GM20431 (cell line): Measurements from ENCODE around the gene IL4.
"Not testable (repeated sequence)": the region's sequence is repeated elsewhere in the genome, so short reads cannot be mapped to it uniquely, and the experiment has no call there.

ENCODE experiments used
- in situ Hi-C: fragments of 300-500 bp; cut with MseI, MboI; formaldehyde crosslinking; loops from one replicate; pipeline ENCODE4 v1.15.0; 2020; ENCODE audit warnings: low sequenced_read_pairs; ENCODE audit not compliant: unreplicated experiment

Gene IL4

GRCh38 chr5:132673939-132674630 is at the start of gene IL4:
Gene IL4, plus strand, starts transcription at chr5:132673989. Its CDS starts 62 bp downstream, at chr5:132674051.
- in situ Hi-C loops = no loop called here

GRCh38 chr5:132627470-132627869 is 46.3 kb upstream of the IL4 start:
- in situ Hi-C loops = no loop called here

- in situ Hi-C loops = no loop called here
These were observed 45.0 kb upstream of the IL4 start for GRCh38 chr5:132628814-132629213.

GRCh38 chr5:132629230-132629944 is 44.4 kb upstream of the IL4 start:
- in situ Hi-C loops = no loop called here

- in situ Hi-C loops = not testable (repeated sequence)
These were observed 40.2 kb upstream of the IL4 start for GRCh38 chr5:132633587-132633986.

- in situ Hi-C loops = no loop called here
These were observed 37.9 kb upstream of the IL4 start for GRCh38 chr5:132635873-132636272.

GRCh38 chr5:132637241-132637640 is 36.5 kb upstream of the IL4 start:
- in situ Hi-C loops = no loop called here

- in situ Hi-C loops = no loop called here
These were observed 34.1 kb upstream of the IL4 start for GRCh38 chr5:132639706-132640130.

GRCh38 chr5:132640613-132641012 is 33.2 kb upstream of the IL4 start:
- in situ Hi-C loops = no loop called here

- in situ Hi-C loops = no loop called here
These were observed 32.5 kb upstream of the IL4 start for GRCh38 chr5:132641241-132641723.

- in situ Hi-C loops = no loop called here
These were observed 31.9 kb upstream of the IL4 start for GRCh38 chr5:132641841-132642240.

- in situ Hi-C loops = no loop called here
These were observed 29.6 kb upstream of the IL4 start for GRCh38 chr5:132644177-132644576.

- in situ Hi-C loops = no loop called here
These were observed 27.1 kb upstream of the IL4 start for GRCh38 chr5:132646583-132647266.

- in situ Hi-C loops = no loop called here
These were observed 26.3 kb upstream of the IL4 start for GRCh38 chr5:132647473-132647872.

- in situ Hi-C loops = no loop called here
These were observed 25.4 kb upstream of the IL4 start for GRCh38 chr5:132648355-132648754.

- in situ Hi-C loops = no loop called here
These were observed 21.8 kb upstream of the IL4 start for GRCh38 chr5:132651838-132652469.

GRCh38 chr5:132653716-132654115 is 20.1 kb upstream of the IL4 start:
- in situ Hi-C loops = no loop called here

GRCh38 chr5:132655821-132656773 is 17.7 kb upstream of the IL4 start:
- in situ Hi-C loops = no loop called here

GRCh38 chr5:132656774-132657355 is 16.9 kb upstream of the IL4 start:
- in situ Hi-C loops = no loop called here
